Inferior parietal cortex (tissue), 1 donor: Measurements from ENCODE around the gene ZNF57.
"Not testable (repeated sequence)": the region's sequence is repeated elsewhere in the genome, so short reads cannot be mapped to it uniquely, and the experiment has no call there.

Experiments
- DNase-seq: peaks from one replicate; pipeline ENCODE4 v3.0.0-alpha.2; 2016; ENCODE audit errors: extremely low spot score

Gene ZNF57

DNA sequence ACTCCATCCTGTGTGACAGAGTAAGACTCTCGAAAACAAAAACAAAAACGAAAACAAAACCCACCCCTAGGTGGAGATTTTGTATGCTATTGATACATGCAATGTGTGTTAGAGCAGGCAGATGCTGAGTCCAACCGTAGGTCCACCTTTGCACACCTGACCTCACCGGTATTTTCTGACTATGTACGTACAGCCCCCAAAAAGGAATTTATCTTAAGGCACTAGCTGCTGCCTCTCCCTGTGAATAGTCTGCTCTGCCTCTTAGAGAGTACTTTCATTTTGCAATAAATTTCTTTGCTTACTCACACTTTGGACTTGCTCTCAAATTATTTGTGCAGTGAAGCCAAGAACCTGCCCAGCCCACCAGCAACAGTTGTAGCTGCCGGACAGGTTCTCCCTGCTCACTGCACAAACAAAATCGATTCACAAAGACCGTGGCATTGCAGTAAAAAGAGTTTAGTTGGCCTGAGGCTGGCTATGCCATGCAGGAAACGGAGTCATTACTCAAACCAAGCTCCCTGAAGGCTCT lies 52.3 kb downstream of the ZNF57 start:
- DNase-seq: no peak

DNA sequence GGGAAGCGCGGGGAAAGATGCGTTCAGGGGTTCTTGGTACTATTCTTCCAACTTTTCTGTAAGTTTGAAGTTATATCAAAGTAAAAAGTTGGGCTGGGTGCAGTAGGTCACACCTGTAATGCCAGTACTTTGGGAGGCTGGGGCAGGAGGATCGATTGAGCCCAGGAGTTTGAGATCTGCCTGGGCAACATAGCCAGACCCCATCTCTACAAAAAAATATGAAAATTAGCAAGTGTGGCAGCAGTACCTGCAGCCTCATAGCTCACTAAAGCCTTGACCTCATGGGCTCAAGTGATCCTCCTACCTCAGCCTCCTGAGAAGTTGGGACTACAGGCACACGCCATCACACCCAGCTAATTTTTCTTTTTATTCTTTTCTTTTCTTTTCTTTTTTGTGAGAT lies 56.4 kb downstream of the ZNF57 start:
- DNase-seq: no peak

DNA sequence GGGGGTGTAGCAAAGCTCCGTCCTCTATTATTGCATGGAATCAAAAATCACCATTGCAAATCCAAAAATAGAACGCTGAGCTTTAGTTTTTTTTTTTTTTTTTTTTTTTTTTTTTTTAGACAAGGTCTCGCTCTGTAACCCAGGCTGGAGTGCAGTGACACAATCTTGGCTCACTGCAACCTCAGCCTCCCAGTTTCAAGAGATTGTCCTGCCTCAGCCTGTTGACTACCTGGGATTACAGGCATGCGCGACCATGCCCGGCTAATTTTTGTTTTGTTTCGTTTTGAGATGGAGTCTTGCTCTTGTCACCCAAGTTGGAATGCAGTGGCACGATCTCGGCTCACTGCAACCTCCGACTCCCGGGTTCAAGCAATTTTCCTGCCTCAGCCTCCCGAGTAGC lies 59.4 kb downstream of the ZNF57 start:
- no peak for DNase-seq

DNA sequence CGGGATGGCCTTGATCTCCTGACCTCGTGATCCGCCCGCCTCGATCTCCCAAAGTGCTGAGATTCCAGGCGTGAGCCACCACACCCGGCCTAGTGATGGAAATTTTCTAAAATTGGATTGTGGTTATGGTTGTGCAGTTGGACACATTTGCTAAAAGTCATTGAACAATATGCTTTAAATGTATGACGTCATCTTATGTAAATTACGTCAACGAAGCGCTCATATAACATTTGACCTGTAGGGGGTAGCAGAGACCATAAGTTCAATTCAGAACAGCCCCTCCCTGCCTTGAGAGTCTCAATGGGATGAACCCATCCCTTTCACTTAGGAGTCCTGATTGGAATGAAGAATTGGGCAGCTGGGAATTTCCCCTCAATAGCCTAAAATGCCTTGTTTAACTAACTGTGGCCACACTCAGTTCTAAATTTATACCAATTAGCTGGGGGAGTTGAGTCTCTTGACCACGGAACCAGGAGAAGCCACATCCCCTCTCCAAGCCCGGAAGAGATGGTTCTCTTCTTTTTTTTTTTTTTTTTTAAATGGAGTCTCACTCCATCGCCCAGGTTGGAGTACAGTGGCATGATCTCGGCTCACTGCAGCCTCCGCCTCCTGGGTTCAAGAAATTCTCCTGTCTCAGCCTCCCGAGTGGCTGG lies 61.4 kb downstream of the ZNF57 start:
- DNase-seq: peak; percentile 90

DNA sequence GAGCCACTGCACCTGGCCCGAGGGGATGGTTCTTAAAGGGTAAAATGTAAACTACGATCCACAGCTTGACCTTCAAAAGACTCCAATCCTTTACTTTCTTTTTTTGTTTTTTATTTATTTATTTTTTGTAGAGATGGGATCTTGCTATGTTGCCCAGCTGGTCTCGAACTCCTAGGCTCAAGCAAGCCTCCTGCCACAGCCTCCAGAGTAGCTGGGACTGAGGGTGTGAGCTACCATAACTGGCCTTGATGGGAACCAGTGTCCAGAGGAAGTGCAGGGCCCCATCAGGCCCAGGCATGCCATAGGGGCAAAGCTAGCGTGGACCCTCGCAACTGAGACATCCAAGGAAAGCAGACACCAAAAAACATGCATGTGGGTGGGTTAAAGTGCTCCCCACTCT lies 62.4 kb downstream of the ZNF57 start:
- DNase-seq: no peak

DNA sequence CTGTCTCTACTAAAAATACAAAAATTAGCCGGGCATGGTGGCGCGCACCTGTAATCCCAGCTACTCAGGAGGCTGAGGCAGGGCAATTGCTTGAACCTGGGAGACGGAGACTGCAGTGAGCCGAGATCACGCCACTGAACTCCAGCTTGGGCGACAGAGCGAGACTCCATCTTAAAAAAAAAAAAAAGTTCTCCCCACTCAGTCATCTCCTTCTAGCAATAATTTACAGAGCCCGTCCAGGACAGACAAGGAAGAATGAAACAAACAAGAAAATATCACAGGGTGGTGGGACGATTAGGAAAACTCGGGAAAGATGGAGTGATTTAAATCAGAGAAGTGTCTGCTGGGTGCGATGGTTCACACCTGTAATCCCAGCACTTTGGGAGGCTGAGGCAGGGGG lies 62.9 kb downstream of the ZNF57 start:
- not testable (repeated sequence) for DNase-seq

DNA sequence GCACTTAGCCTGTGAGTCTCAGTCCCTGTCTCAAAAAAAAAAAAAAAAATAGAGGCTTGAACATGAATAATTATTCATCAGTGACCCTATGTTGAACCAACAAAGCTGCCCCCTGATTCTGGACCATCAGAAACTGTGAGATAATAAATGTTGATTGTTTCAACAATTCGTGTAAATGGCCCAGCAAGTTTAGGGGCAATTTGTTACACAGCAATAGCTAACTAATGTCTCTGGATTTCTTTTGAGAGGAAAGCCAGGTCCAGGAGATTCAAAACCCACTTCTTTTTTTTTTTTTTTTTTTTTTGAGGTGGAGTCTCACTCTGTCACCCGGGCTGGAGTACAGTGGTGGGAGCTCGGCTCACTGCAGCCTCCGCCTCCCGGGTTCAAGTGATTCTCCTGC lies 64.1 kb downstream of the ZNF57 start:
- DNase-seq: no peak

DNA sequence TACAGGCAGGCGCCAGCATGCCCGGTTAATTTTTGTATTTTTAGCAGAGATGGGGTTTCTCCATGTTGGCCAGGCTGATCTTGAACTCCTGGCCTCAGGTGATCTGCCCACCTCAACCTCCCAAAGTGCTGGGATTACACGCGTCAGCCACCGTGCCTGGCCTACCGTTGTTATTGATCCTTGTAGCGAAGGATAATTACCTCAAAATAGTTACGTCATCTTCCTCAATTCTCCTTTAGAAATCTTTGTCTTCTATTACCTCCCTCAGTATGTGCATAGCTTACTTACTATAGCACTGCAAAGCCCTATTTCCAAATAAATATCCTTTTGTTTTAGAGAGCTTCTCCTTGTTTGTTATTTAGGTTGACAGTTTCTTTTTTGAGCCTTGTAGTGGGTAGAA lies 67.2 kb downstream of the ZNF57 start:
- no peak for DNase-seq
